OCI-LY7 (cell line): ENCODE measurements around the gene CYP11A1.

Experiments used
- CTCF ChIP-seq: fragments of 200-600 bp; sonication (generic); conservative IDR thresholded peaks from 2 replicates; pipeline ENCODE4 v1.5.1; 2014; ENCODE audit warnings: mild to moderate bottlenecking, antibody characterized with exemption, low read length, moderate library complexity, mixed read lengths
- EZH2phosphoT487 ChIP-seq: fragments of 200-600 bp; sonication (generic); IDR thresholded peaks from 2 replicates; pipeline ENCODE4 v1.6.1; 2018; ENCODE audit warnings: low read depth, borderline replicate concordance, mild to moderate bottlenecking, mixed run types, antibody characterized with exemption, low read length, moderate library complexity, mixed read lengths

- TF ChIP-seq CTCF (no peak), EZH2phosphoT487 (no peak)
These were observed 2.4 kb downstream of the CYP11A1 start for GRCh38 chr15:74364936-74365597.
